GM12874 (cell line): ENCODE data around the gene CDK5RAP3.

Source experiments
- CTCF ChIP-seq: IDR thresholded peaks from 2 replicates; pipeline ENCODE4 v1.5.1; 2011; ENCODE audit warnings: low read depth, mild to moderate bottlenecking, control low read depth, low read length, moderate library complexity; ENCODE audit not compliant: insufficient read depth

Gene CDK5RAP3

GRCh38 chr17:48004983-48005382, 34.1 kb downstream of the CDK5RAP3 start:
- TF ChIP-seq CTCF: no peak

- no peak for TF ChIP-seq CTCF
Observed at GRCh38 chr17:48006936-48007709, 36.2 kb downstream of the CDK5RAP3 start.

- TF ChIP-seq CTCF: no peak
Observed at GRCh38 chr17:48010193-48010592, 39.3 kb downstream of the CDK5RAP3 start.

GRCh38 chr17:48011405-48012150, 40.7 kb downstream of the CDK5RAP3 start:
- peak; percentile 70 for TF ChIP-seq CTCF

GRCh38 chr17:48012151-48012520, 41.2 kb downstream of the CDK5RAP3 start:
- no peak for TF ChIP-seq CTCF

GRCh38 chr17:48012654-48013053, 41.7 kb downstream of the CDK5RAP3 start:
- no peak for TF ChIP-seq CTCF

- TF ChIP-seq CTCF: no peak
Observed at GRCh38 chr17:48013876-48014594, 43.1 kb downstream of the CDK5RAP3 start.
